ENCODE results near the gene CFAP97D2.
"Not testable (repeated sequence)": the region's sequence is repeated elsewhere in the genome, so short reads cannot be mapped to it uniquely, and the experiment has no call there.

DNA sequence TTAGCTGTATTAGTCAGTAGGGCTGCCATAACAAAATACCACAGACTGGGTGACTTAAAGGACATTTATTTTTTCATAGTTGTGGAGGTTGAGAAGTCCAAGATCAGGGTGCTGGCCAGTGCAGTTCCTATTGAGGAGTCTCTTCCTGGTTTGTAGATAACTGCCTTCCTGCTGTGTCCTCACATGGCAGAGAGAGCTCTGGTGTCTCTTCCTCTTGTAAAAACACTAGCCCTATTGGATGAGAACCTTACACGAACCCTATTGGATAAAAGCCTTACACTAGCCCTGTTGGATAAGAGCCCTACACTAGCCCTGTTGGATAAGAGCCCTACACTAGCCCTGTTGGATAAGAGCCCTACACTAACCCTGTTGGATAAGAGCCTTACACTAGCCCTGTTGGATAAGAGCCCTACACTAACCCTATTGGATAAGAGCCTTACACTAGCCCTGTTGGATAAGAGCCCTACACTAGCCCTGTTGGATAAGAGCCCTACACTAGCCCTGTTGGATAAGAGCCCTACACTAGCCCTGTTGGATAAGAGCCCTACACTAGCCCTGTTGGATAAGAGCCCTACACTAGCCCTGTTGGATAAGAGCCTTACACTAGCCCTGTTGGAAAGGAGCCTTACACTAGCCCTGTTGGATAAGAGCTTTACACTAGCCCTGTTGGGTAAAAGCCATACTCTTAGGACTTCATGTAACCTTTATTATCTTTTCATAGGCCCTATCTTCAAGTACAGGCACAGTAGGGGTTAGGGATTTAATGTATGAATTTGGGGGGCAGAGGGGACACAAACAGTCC lies 72.8 kb downstream of the CFAP97D2 start:
- not testable (repeated sequence) for TF ChIP-seq PPARA (CRISPR knock-in tag; IDR thresholded peaks at IDR 0.05; ENCODE audit: borderline replicate concordance); ZFP30 (CRISPR knock-in tag; IDR thresholded peaks at IDR 0.05); TCF4 (CRISPR knock-in tag; IDR thresholded peaks at IDR 0.05; ENCODE audit: borderline replicate concordance); BACH2 (CRISPR knock-in tag; IDR thresholded peaks at IDR 0.05; ENCODE audit: borderline replicate concordance); ZNF565 (CRISPR knock-in tag; conservative IDR thresholded peaks at IDR 0.05; ENCODE audit: low read depth)
- TF ChIP-seq, protein P1, sequence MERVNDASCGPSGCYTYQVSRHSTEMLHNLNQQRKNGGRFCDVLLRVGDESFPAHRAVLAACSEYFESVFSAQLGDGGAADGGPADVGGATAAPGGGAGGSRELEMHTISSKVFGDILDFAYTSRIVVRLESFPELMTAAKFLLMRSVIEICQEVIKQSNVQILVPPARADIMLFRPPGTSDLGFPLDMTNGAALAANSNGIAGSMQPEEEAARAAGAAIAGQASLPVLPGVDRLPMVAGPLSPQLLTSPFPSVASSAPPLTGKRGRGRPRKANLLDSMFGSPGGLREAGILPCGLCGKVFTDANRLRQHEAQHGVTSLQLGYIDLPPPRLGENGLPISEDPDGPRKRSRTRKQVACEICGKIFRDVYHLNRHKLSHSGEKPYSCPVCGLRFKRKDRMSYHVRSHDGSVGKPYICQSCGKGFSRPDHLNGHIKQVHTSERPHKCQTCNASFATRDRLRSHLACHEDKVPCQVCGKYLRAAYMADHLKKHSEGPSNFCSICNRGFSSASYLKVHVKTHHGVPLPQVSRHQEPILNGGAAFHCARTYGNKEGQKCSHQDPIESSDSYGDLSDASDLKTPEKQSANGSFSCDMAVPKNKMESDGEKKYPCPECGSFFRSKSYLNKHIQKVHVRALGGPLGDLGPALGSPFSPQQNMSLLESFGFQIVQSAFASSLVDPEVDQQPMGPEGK (CRISPR knock-in tag; IDR thresholded peaks at IDR 0.05; ENCODE audit: borderline replicate concordance): not testable (repeated sequence)
